Measurements from ENCODE around the gene MAGI2.

MAGI2 gene

DNA sequence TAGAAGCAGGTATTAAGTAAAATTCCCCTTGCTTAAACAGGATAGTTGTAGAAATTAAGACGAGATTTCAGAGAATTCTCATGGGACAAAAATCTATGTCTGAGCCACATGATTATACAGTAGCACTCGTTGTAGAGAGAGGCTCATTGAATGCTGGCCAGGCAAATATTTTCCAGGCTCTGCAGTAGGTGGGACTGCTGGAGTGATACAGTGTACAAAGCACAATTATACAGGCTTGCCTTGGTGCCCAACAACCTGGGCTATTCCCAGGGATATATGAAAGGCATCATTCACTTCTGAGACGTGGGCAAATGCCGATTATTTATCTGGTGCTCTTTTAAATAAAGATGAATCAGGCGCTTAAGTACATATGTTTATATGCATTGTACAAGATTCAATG is 1274.3 kb downstream of the MAGI2 start:
- Histone ChIP-seq H3K4me3 (ENCODE audit: low read length, poor library complexity, severe bottlenecking) (no peak overlapping the region), H3K27me3 (ENCODE audit: insufficient read depth, low read length, poor library complexity, severe bottlenecking) (no peaks in the 10 kb centered on the region), H3K4me2 (ENCODE audit: low read depth, low read length, poor library complexity, severe bottlenecking) (no peak overlapping the region), H3K9me2 (replicated peaks; ENCODE audit: low read depth, low read length) (no peaks in the 10 kb centered on the region), H2AFZ (ENCODE audit: low read length) (no peak overlapping the region), H3K9ac (ENCODE audit: low read depth, low read length, poor library complexity, severe bottlenecking) (no peak overlapping the region), H3K9me3 (ENCODE audit: insufficient read depth, low read depth, low read length) (no peaks in the 10 kb centered on the region), H3K36me3 (ENCODE audit: insufficient read depth, low read length) (no peaks in the 10 kb centered on the region), H3F3A (ENCODE audit: low read depth) (no peaks in the 10 kb centered on the region), H3K4me1 (ENCODE audit: insufficient read depth, low read length, poor library complexity, severe bottlenecking) (no peaks in the 10 kb centered on the region), H3K79me2 (ENCODE audit: insufficient read depth, low read length) (no peaks in the 10 kb centered on the region), H4K20me1 (ENCODE audit: insufficient read depth, low read length, poor library complexity, severe bottlenecking) (no peaks in the 10 kb centered on the region)
- TF ChIP-seq, protein P1, sequence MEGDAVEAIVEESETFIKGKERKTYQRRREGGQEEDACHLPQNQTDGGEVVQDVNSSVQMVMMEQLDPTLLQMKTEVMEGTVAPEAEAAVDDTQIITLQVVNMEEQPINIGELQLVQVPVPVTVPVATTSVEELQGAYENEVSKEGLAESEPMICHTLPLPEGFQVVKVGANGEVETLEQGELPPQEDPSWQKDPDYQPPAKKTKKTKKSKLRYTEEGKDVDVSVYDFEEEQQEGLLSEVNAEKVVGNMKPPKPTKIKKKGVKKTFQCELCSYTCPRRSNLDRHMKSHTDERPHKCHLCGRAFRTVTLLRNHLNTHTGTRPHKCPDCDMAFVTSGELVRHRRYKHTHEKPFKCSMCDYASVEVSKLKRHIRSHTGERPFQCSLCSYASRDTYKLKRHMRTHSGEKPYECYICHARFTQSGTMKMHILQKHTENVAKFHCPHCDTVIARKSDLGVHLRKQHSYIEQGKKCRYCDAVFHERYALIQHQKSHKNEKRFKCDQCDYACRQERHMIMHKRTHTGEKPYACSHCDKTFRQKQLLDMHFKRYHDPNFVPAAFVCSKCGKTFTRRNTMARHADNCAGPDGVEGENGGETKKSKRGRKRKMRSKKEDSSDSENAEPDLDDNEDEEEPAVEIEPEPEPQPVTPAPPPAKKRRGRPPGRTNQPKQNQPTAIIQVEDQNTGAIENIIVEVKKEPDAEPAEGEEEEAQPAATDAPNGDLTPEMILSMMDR (conservative IDR thresholded peaks at IDR 0.05; ENCODE audit: low read length): no peak
- no peak for TF ChIP-seq EZH2phosphoT487 (IDR thresholded peaks at IDR 0.05; ENCODE audit: borderline replicate concordance)

DNA sequence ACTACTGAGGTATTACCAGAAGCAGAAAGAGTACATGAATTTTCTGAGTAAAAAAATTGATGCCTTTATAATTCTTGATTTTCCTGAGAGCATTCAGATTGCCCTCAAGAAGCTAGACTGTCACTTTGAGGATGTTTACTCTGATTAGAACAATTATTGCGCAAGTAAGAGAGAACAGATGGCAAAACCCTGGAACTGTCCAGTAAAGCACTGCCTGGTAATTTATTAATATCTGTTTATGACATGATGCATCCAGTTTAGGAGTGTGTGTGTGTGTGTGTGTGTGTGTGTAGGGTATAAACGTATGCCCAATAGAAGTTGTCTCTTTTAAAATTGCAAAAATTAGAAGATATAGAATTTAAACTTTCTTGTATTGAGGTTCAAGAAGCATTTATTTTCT is 1275.1 kb downstream of the MAGI2 start:
- Histone ChIP-seq H2AFZ (ENCODE audit: low read length) (no peak overlapping the region), H3K36me3 (ENCODE audit: insufficient read depth, low read length) (no peaks in the 10 kb centered on the region), H3K4me2 (ENCODE audit: low read depth, low read length, poor library complexity, severe bottlenecking) (no peak overlapping the region), H3K9me2 (replicated peaks; ENCODE audit: low read depth, low read length) (no peaks in the 10 kb centered on the region), H3F3A (ENCODE audit: low read depth) (no peaks in the 10 kb centered on the region), H3K79me2 (ENCODE audit: insufficient read depth, low read length) (no peaks in the 10 kb centered on the region), H4K20me1 (ENCODE audit: insufficient read depth, low read length, poor library complexity, severe bottlenecking) (no peaks in the 10 kb centered on the region), H3K27me3 (ENCODE audit: insufficient read depth, low read length, poor library complexity, severe bottlenecking) (no peaks in the 10 kb centered on the region), H3K4me1 (ENCODE audit: insufficient read depth, low read length, poor library complexity, severe bottlenecking) (no peaks in the 10 kb centered on the region), H3K9ac (ENCODE audit: low read depth, low read length, poor library complexity, severe bottlenecking) (no peak overlapping the region), H3K4me3 (ENCODE audit: low read length, poor library complexity, severe bottlenecking) (no peak overlapping the region), H3K9me3 (ENCODE audit: insufficient read depth, low read depth, low read length) (no peaks in the 10 kb centered on the region)
- no peak for TF ChIP-seq EZH2phosphoT487 (IDR thresholded peaks at IDR 0.05; ENCODE audit: borderline replicate concordance)
- TF ChIP-seq, protein P1 (conservative IDR thresholded peaks at IDR 0.05; ENCODE audit: low read length): no peak

DNA sequence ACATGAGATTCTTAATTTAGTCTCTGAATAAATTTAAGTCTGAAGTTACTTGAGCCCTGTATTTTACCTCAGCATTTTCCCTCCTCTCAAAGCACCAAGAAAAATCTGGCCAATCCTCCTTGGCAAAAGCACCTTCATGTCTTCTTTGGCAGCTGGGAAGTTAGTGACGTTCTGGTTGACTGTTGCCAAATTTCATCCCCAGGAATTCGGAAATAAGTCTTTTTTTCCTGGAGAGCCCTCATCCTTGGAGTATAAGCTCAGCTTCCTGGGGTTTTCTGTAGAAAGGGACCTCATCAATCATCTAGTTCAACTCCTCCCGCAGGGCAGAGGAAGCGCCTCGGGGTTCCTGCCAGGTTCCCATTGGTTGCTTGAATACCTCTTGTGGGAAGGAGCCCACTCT is 1277.3 kb downstream of the MAGI2 start:
- Histone ChIP-seq H3K36me3 (ENCODE audit: insufficient read depth, low read length) (no peaks in the 10 kb centered on the region), H3K9me3 (ENCODE audit: insufficient read depth, low read depth, low read length) (no peaks in the 10 kb centered on the region), H3F3A (ENCODE audit: low read depth) (no peaks in the 10 kb centered on the region), H3K9me2 (replicated peaks; ENCODE audit: low read depth, low read length) (no peaks in the 10 kb centered on the region), H3K4me3 (ENCODE audit: low read length, poor library complexity, severe bottlenecking) (no peak overlapping the region), H4K20me1 (ENCODE audit: insufficient read depth, low read length, poor library complexity, severe bottlenecking) (no peaks in the 10 kb centered on the region), H3K79me2 (ENCODE audit: insufficient read depth, low read length) (no peaks in the 10 kb centered on the region), H2AFZ (ENCODE audit: low read length) (no peak overlapping the region), H3K27me3 (ENCODE audit: insufficient read depth, low read length, poor library complexity, severe bottlenecking) (no peaks in the 10 kb centered on the region), H3K4me1 (ENCODE audit: insufficient read depth, low read length, poor library complexity, severe bottlenecking) (no peaks in the 10 kb centered on the region), H3K9ac (ENCODE audit: low read depth, low read length, poor library complexity, severe bottlenecking) (no peak overlapping the region), H3K4me2 (ENCODE audit: low read depth, low read length, poor library complexity, severe bottlenecking) (no peak overlapping the region)
- TF ChIP-seq, protein P1 (conservative IDR thresholded peaks at IDR 0.05; ENCODE audit: low read length): no peak
- no peak for TF ChIP-seq EZH2phosphoT487 (IDR thresholded peaks at IDR 0.05; ENCODE audit: borderline replicate concordance)

All from Loucy (cell line).